ENCODE data around the gene BBS2.

BBS2 gene

DNA sequence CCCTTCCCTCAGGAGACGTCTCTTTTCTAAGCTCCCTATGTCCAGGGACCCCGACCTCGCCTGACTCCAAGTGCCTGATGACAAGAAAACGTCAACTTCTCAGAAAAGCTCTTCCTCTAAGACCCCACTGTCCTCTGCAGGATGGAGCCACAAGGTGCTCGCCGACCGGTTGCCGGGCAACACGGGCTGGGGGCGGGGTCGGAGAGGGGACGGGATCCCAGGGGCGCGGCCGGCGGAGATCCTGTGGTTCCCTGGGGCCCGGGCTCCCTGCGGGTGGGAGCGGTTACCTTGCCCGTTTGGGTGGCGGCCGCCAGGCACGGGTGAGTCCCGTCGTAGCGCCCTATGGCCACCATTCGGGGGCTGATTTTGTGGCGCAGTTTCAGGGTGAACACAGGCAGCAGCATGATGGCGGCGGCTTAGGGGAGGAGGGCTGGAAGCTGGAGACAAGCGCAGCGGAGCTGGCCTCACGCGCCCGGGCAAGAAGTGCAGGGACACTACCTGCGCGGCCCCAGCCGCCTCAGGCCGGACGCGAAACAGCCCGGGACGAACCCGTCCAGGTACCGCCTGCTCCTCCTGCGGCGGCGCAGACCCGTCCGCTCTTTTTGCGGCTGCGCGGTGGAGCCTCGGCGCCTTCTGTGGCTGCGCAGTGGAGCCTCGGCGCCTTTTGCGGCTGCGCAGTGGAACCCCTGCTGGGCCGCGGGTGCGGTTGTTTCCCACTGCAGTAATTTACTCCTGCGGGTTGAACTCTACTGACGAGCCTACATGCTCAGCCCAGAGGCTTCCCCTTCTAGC lies at the start of gene BBS2:
TSS of gene BBS2 (minus strand) at position 566 of the 792 bp plus-strand sequence. CDS start at position 404, 162 bp downstream.
- DNase-seq = peak; percentile 92
- in situ Hi-C loops (cut with HindIII; ENCODE audit: low pct_ligation_motif_present, low pct_unique_long_range_greater_than_20kb, low sequenced_read_pairs) = no loop called here

- in situ Hi-C loops (cut with HindIII; ENCODE audit: low pct_ligation_motif_present, low pct_unique_long_range_greater_than_20kb, low sequenced_read_pairs) = no loop called here
- DNase-seq = no peak
Measured at GRCh38 chr16:56564793-56565477, 45.1 kb upstream of the BBS2 start, which contains the start of gene MT4. TSS of gene MT4 (plus strand) at chr16:56565073. CDS start at chr16:56565129, 56 bp downstream.

DNA sequence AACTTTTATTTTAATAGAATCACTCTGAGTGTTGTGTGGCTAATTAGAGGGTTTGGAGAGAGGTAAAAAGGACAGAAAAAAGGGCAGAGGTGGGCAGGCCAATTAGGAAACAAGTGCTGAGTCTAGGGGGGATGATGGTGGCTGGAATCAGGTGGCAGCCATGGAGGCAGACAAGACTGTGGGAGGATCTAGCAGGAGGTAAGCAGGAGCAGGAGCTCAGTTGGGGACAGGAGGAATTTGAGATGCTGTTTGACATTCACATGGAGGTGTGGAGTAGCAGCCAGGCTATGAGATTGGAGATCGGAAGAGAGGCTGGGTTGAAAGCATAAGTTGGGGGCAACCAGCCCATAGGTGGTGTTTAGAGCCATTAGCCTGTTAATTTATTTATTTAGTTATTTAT lies 41.3 kb upstream of the BBS2 start:
- in situ Hi-C loops (cut with HindIII; ENCODE audit: low pct_ligation_motif_present, low pct_unique_long_range_greater_than_20kb, low sequenced_read_pairs) = no loop called here
- no peak for DNase-seq

DNA sequence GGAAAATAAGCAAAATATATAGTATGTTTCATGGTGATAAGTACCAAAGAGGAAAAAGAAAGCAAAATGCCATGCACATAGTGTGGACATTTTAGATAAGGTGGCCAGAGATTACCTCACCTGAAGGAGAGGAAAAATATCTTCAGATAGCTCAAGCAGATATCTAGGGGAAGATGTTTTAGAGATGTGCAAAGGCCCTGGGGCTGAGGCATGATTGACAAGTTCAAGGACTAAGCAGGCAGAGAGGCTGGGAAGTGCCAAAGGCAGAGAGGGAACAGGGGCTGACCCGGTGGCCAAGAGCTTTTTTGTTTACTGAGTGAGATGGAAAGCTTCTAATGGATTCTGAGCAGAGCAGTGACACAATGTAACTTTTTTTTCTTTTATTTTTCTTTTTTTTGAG lies 40.6 kb upstream of the BBS2 start:
- no peak for DNase-seq
- in situ Hi-C loops (cut with HindIII; ENCODE audit: low pct_ligation_motif_present, low pct_unique_long_range_greater_than_20kb, low sequenced_read_pairs) = no loop called here

- no peak for DNase-seq
- in situ Hi-C loops (cut with HindIII; ENCODE audit: low pct_ligation_motif_present, low pct_unique_long_range_greater_than_20kb, low sequenced_read_pairs) = no loop called here
Measured at GRCh38 chr16:56559109-56559508, 39.3 kb upstream of the BBS2 start.

- DNase-seq = peak; percentile 78
Measured at GRCh38 chr16:56558024-56558747, 38.4 kb upstream of the BBS2 start.

DNA sequence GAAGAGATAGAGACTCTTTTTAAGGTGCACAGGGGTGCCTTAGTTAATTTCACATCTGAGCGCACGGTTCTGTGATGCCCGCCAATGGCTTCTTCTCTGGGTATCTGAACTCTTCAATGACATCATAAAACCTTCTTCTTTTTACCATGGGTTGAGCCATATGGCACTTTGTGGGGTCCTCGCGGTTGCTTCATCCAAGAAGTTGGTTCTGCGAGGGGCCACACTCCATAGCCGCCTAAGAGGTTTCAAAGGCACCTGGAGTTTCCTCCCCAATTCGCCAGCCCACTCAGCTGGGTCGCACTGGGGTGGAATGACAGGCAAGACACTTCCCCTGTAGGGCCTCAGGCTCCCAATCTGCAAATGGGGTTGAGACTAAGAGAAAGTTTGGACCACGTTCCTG lies 34.6 kb upstream of the BBS2 start:
- in situ Hi-C loops (cut with HindIII; ENCODE audit: low pct_ligation_motif_present, low pct_unique_long_range_greater_than_20kb, low sequenced_read_pairs) = no loop called here
- DNase-seq = no peak

More at GRCh38 chr16:56558024-56558747, 38.4 kb upstream of the BBS2 start:
- in situ Hi-C loops (cut with HindIII; ENCODE audit: low pct_ligation_motif_present, low pct_unique_long_range_greater_than_20kb, low sequenced_read_pairs) = no loop called here

GRCh38 chr16:56551796-56552738 lies 32.2 kb upstream of the BBS2 start:
- in situ Hi-C loops (cut with HindIII; ENCODE audit: low pct_ligation_motif_present, low pct_unique_long_range_greater_than_20kb, low sequenced_read_pairs) = no loop called here
- DNase-seq = no peak

DNA sequence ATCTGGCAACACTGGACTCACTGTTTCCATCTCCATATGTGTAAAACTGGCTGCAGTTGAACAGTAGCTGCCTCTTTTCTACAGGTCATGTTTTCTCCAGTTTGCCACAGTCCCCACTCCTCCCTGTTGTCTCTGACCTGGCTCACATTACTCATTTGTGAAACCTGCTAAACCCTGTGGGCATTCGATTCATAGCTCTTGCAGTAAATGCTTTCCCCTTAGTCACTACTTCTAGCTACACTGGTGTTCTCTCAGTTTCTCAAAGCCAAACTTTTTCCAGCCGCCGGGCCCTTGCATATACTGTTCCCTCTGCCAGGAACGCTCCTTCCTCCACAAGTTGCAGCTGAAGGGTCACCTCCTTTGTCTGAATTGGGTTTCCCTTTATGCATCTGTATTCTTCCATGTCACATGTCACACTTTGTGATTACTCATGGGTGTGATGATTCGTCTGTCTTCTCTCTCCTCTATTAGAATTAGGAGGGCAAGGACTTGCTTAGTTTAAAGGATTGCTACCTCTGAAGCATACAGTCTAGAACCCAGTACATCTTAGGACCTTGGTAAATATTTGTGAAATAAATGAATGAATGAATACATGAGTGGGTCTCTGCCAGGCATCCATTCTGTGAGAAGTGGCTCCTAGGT lies 30.0 kb upstream of the BBS2 start:
- in situ Hi-C loops (cut with HindIII; ENCODE audit: low pct_ligation_motif_present, low pct_unique_long_range_greater_than_20kb, low sequenced_read_pairs) = no loop called here
- DNase-seq = no peak

DNA sequence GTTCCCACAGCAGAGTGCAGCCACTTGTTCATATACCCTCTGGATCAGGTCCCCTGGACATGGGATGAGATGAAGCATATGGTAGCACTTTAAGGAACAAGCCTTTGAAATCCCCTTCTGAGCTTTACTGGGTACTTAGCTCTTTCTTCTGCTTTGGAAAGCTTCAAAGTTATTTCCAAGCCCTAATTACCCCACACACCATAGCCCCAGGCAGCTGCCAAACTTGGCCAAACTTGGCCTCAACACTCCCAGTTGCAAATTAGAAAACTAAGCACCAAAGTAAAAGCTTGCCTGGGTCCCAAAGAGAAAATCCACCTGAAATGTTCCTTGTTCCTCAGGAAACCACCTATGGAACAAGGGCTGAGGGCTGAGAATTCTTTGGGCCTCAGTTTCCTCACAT lies 29.3 kb upstream of the BBS2 start:
- in situ Hi-C loops (cut with HindIII; ENCODE audit: low pct_ligation_motif_present, low pct_unique_long_range_greater_than_20kb, low sequenced_read_pairs) = no loop called here
- no peak for DNase-seq

- DNase-seq = no peak
- in situ Hi-C loops (cut with HindIII; ENCODE audit: low pct_ligation_motif_present, low pct_unique_long_range_greater_than_20kb, low sequenced_read_pairs) = no loop called here
Measured at GRCh38 chr16:56547949-56548567, 28.2 kb upstream of the BBS2 start.

DNA sequence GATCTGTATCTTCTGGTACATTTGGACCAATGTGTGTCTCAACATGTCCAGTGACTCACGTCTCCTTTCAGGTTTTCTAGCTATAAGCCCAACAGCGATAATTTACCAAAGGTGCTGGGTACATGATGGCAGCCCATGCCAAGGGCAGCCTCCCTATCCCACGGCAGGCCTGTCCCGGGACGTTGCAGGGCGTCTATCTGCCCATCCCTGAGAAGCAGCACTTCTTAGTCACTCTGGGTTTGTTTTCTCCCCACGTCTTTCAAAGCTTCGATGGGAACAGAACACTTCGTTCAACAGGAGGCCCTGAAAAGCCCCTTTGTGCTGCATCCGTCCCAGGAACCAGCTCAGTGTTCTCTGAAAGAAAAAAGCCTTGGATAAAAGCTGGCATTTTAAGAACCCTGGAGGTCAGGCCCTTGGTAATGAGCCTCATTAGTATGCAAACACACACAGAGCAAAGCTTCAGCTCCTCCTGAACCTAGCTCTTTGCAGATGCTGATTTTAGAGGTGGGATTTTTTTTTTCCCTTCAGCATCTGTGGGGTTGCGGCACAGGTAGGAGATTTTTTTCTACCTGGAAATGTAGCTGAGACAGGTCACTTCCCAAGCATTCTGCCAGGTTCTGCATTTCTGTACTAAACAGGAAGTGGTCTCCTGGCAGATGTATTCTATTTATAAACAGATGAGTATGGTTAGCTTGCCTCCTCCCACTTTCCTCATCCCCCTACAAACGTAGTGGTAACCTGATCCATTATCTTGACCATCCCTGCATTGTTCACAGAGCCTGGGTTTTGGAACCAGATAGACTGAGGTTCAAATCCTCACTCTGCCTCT lies 27.5 kb upstream of the BBS2 start:
- no peak for DNase-seq
- in situ Hi-C loops (cut with HindIII; ENCODE audit: low pct_ligation_motif_present, low pct_unique_long_range_greater_than_20kb, low sequenced_read_pairs) = no loop called here

DNA sequence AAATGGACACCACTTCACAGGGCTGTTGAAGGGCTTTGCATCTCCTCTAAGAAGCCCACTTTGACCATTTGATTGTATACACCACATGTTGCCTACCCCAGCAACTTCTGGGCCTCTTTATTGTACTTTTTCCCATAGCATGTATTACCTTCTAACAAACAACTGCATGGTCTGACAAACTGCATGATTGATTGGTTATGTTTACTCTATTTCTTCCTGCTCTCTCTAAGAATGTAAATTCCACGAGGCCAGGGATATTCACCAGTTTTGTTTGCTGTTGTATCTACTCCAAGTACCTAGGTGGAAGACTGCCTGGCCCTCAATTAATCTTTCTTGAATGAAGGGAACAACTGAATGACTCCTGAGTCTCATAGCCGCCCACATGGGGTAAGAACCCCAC lies 22.2 kb upstream of the BBS2 start:
- DNase-seq = no peak
- in situ Hi-C loops (cut with HindIII; ENCODE audit: low pct_ligation_motif_present, low pct_unique_long_range_greater_than_20kb, low sequenced_read_pairs) = no loop called here

DNA sequence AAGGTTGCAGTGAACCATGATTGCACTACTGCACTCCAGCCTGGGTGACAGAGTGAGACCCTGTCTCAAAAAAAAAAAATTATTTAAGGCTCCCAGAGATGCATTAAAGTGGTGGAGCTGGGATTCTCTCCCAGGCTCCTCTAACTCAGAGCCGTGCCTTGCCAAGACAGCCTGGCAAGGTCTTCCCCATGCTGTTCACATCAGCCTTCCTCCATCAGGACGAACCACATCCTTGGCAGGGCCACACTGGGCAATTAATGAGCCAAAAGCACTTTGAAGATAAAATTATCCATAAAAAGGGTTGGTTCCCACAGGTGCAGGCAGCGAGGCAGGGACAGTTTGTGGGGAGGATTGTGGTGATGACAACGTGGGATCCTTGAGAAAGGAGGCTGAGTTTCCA lies 19.8 kb upstream of the BBS2 start:
- no peak for DNase-seq
- in situ Hi-C loops (cut with HindIII; ENCODE audit: low pct_ligation_motif_present, low pct_unique_long_range_greater_than_20kb, low sequenced_read_pairs) = no loop called here

GRCh38 chr16:56538331-56538730 lies 18.5 kb upstream of the BBS2 start:
- in situ Hi-C loops (cut with HindIII; ENCODE audit: low pct_ligation_motif_present, low pct_unique_long_range_greater_than_20kb, low sequenced_read_pairs) = no loop called here
- no peak for DNase-seq

DNA sequence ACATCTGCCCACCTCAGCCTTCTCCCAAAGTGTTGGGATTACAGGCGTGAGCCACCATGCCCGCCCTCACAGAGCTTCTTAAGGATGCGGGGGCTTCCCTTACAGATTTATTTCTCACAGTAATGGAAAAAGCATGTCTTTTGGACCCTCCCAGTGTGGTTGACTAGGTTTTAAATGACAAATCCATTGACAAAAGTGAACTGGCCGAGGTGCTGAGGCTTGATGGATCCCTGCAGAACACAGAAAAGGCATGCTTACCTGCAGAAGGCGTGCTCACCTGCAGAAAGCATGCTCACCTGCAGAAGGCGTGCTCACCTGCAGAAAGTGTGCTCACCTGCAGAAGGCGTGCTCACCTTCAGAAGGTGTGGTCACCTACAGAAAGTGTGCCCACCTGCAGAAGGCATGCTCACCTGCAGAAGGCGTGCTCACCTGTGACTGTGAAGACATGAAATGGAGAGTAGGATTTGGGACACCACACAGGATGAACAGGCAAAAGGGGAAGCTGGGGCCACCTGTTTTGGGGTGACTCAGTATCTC lies 15.1 kb upstream of the BBS2 start:
- in situ Hi-C loops (cut with HindIII; ENCODE audit: low pct_ligation_motif_present, low pct_unique_long_range_greater_than_20kb, low sequenced_read_pairs) = no loop called here
- no peak for DNase-seq

Data from ACHN (cell line).